Esophagus squamous epithelium (tissue), 4 donors: ENCODE data around the gene KLK12.

ENCODE experiments used
- CTCF ChIP-seq, 6 experiments: fragments of 450-650 bp in 4 of 6; fragments of 200-600 bp in 2 of 6; sonication (generic) in 2 of 6; IDR thresholded peaks; one replicate each; pipeline ENCODE4 v1.5.1; 2016 to 2019; ENCODE audit warnings: antibody characterized with exemption in 6 of 6, mild to moderate bottlenecking in 4 of 6, moderate library complexity in 4 of 6
- POLR2A ChIP-seq, 4 donors: fragments of 450-650 bp; IDR thresholded peaks; one replicate each; pipeline ENCODE4 v1.6.1; 2017; ENCODE audit warnings: antibody characterized with exemption in 4 of 4, mild to moderate bottlenecking in 4 of 4, moderate library complexity in 3 of 4

DNA sequence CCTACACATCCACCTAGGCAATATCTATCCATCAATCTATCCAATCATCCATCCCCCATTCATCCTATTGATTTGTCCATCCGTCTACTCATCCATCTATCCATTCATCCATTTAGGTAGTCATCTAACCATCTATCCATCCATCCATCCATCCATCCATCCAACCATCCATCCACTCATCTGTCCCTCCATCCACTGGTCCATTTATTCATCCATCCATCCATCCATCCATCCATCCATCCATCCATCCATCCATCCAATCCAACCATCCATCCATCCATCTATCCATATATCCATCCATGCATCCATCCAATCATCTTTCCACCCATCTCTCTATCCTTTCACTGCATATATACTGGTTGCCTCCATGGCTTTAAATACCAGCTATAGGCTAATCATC is 26.2 kb upstream of the KLK12 start:
- TF ChIP-seq POLR2A (IDR thresholded peaks at IDR 0.05) (no peak), CTCF (IDR thresholded peaks at IDR 0.05) (no peak)
